Measurements from ENCODE around the gene OR10A3.

OR10A3 gene

DNA sequence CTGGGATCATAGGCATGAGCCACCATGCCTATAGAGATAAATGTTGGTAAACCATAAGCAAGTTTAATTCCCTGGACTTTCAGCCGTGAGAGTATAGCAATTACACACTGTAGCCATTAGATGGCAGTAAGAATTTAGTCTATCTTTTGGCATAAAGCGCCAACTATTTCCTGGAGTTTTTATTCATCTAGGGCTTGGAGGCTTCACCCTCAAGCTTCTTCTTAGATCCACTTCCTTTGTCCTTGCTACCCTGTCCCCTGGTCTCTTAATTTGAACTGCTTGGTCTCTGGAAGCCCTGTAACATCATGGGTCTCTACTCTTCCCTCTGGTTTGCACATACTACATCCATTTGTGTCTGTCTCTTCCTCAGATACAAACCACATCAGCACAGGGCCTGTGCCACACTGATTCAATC is 48.7 kb downstream of the OR10A3 start:
- no peaks in the 10 kb centered on the region for H3K9me3 ChIP-seq (ENCODE audit: low read depth, low read length)
- TF ChIP-seq EZH2 (IDR thresholded peaks at IDR 0.05): no peak
- H3K27ac ChIP-seq: no peak overlapping the region
- no peaks in the 10 kb centered on the region for H3K36me3 ChIP-seq (ENCODE audit: insufficient read depth, low read length)
- no peak overlapping the region for H3K9ac ChIP-seq (ENCODE audit: insufficient read length)
- H3K4me3 ChIP-seq: 0 out of 2 replicates have a peak overlapping the region, but pooled peaks have one; percentile 34
- DNase-seq (ENCODE audit: low read depth, low spot score): no peak

DNA sequence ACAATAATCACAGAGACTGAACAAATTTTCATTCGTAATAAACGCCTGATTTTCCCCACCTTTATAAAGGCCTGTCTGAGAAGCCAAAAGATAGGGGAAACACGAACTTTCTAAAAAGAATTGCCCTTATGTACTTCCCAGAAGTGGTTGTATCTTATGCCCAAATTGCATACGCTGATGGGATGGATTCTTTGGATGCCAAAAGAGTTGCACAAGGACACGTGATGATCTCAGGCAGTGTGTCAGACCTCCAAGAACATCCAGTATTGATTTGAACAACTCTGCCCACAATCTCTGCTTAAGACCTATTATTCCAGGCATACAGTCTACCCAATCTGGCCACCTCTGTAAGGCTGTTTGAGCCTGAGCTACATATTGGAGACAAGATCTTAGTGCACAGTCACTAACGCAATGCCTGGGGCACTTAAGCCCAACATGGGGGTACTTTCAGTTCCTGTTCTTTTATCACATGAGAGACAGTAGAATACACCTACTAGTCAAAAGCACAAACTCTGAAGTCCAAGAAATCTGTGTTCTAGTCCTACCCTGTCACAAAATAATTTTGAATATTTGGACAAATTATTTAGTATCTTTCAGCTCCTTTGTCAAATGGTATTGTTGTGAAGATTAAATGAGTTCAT is 49.3 kb downstream of the OR10A3 start:
- TF ChIP-seq POLR2AphosphoS5 (IDR thresholded peaks at IDR 0.05; ENCODE audit: borderline replicate concordance, low read depth, low read length) (no peak), FOXP2 (optimal IDR thresholded peaks at IDR 0.05; ENCODE audit: control extremely low read depth, extremely low read length, insufficient read depth) (no peak), EZH2 (IDR thresholded peaks at IDR 0.05) (no peak)
- no peak for DNase-seq (ENCODE audit: low read depth, low spot score)
- Histone ChIP-seq H3K27ac (no peak overlapping the region), H3K9me3 (ENCODE audit: low read depth, low read length) (no peaks in the 10 kb centered on the region), H3K9ac (ENCODE audit: insufficient read length) (peak overlapping the region; percentile 19), H3K4me3 (0 out of 2 replicates have a peak overlapping the region, but pooled peaks have one; percentile 34), H3K36me3 (ENCODE audit: insufficient read depth, low read length) (no peaks in the 10 kb centered on the region)

DNA sequence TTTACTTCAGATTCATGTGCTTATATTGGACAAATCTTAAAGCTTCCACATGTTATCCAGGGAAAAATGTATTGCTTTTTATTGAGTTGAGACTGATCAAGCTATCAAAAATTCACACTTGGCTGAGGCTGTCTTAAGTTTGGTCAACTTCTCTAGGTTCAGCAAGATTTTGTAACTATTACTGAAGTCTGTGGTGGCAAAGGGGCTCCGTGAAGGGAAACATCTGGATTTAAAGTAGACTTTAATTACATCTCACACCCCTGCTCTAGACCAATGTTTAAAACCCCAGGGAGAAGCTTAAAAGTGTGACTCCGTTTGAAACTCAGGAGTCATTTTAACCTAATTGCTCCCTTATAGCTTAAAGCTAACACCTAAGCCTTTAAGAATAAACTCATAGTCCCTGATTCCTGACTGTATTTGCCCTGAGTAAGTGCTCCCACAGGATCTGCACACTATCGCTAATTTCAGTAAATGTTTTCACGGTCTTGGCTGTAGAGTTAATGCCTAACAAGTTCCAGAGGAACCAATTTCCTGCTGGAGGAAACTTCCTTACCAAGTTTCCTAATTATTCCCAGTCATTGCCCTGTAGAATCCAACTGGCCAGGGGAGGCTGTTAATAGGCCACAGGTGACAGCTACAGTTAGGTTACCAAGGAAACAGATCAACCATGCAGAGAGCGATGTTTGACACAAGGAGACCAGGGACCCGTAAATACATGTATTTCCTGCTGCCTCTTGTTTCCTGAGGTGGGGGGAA is 50.9 kb downstream of the OR10A3 start:
- DNase-seq (ENCODE audit: low read depth, low spot score): peak; percentile 35
- TF ChIP-seq EZH2 (IDR thresholded peaks at IDR 0.05) (no peak), POLR2AphosphoS5 (IDR thresholded peaks at IDR 0.05; ENCODE audit: borderline replicate concordance, low read depth, low read length) (peak; percentile 23; the same call in 1 of the 2 replicates)
- Histone ChIP-seq H3K9me3 (ENCODE audit: low read depth, low read length) (no peaks in the 10 kb centered on the region), H3K4me3 (peak overlapping the region; percentile 66), H3K27ac (peak overlapping the region; percentile 84), H3K36me3 (ENCODE audit: insufficient read depth, low read length) (no peaks in the 10 kb centered on the region), H3K9ac (ENCODE audit: insufficient read length) (peak overlapping the region; percentile 59)

- TF ChIP-seq POLR2AphosphoS5 (IDR thresholded peaks at IDR 0.05; ENCODE audit: borderline replicate concordance, low read depth, low read length) (no peak), FOXP2 (optimal IDR thresholded peaks at IDR 0.05; ENCODE audit: control extremely low read depth, extremely low read length, insufficient read depth) (no peak), EZH2 (IDR thresholded peaks at IDR 0.05) (no peak)
These were observed 51.5 kb downstream of the OR10A3 start for GRCh38 chr11:7889985-7890384.

More at GRCh38 chr11:7889985-7890384, 51.5 kb downstream of the OR10A3 start:
- no peaks in the 10 kb centered on the region for H3K36me3 ChIP-seq (ENCODE audit: insufficient read depth, low read length)
- H3K9ac ChIP-seq (ENCODE audit: insufficient read length): peak overlapping the region; percentile 59
- no peaks in the 10 kb centered on the region for H3K9me3 ChIP-seq (ENCODE audit: low read depth, low read length)
- H3K4me3 ChIP-seq: peak overlapping the region; percentile 66
- peak overlapping the region; percentile 84; the same call in 1 of the 2 replicates for H3K27ac ChIP-seq
- no peak for DNase-seq (ENCODE audit: low read depth, low spot score)
